ENCODE data around the gene TMEM33.
A peak's percentile ranks its signal among the peaks of the same experiment; 100 is the strongest.
"Not testable (repeated sequence)": the region's sequence is repeated elsewhere in the genome, so short reads cannot be mapped to it uniquely, and the experiment has no call there.

Gene TMEM33

GRCh38 chr4:41934901-41935651 is at the start of gene TMEM33:
TMEM33 (plus strand) TSS chr4:41935429; CDS start chr4:41935485, 56 bp downstream.
- Mint-ChIP-seq H3K27ac (peak within 1 kb of the TSS; percentile 98), H3K9me3 (ENCODE audit: low read depth) (no peaks in the 10 kb centered on the region), H3K4me1 (ENCODE audit: low read depth) (peaks cover 43% of the 10 kb centered on the region), H3K4me3 (peak within 1 kb of the TSS; percentile 99), H3K27me3 (no peaks in the 10 kb centered on the region), H3K36me3 (peaks cover 11% of the 10 kb centered on the region)

- no peak overlapping the region for H3K27ac Mint-ChIP-seq
- no peaks in the 10 kb centered on the region for H3K9me3 Mint-ChIP-seq (ENCODE audit: low read depth)
- peaks cover 17% of the 10 kb centered on the region for H3K27me3 Mint-ChIP-seq
- H3K36me3 Mint-ChIP-seq, result no peaks in the 10 kb centered on the region
- H3K4me1 Mint-ChIP-seq (ENCODE audit: low read depth), result peaks cover 9% of the 10 kb centered on the region
- no peak overlapping the region for H3K4me3 Mint-ChIP-seq
These were observed 49.8 kb upstream of the TMEM33 start for GRCh38 chr4:41885456-41885855.

GRCh38 chr4:41887277-41887676 is 48.0 kb upstream of the TMEM33 start:
- Mint-ChIP-seq H3K27me3 (peaks cover 10% of the 10 kb centered on the region), H3K4me3 (no peak overlapping the region), H3K9me3 (ENCODE audit: low read depth) (no peaks in the 10 kb centered on the region), H3K36me3 (no peaks in the 10 kb centered on the region), H3K27ac (no peak overlapping the region), H3K4me1 (ENCODE audit: low read depth) (peaks cover 2% of the 10 kb centered on the region)

GRCh38 chr4:41887821-41888686 is 47.2 kb upstream of the TMEM33 start:
- H3K4me3 Mint-ChIP-seq, result no peak overlapping the region
- H3K27me3 Mint-ChIP-seq, result peaks cover 15% of the 10 kb centered on the region
- no peaks in the 10 kb centered on the region for H3K36me3 Mint-ChIP-seq
- no peaks in the 10 kb centered on the region for H3K9me3 Mint-ChIP-seq (ENCODE audit: low read depth)
- H3K4me1 Mint-ChIP-seq (ENCODE audit: low read depth), result no peaks in the 10 kb centered on the region
- no peak overlapping the region for H3K27ac Mint-ChIP-seq

- H3K27ac Mint-ChIP-seq, result no peak overlapping the region
- no peaks in the 10 kb centered on the region for H3K4me1 Mint-ChIP-seq (ENCODE audit: low read depth)
- no peaks in the 10 kb centered on the region for H3K36me3 Mint-ChIP-seq
- H3K9me3 Mint-ChIP-seq (ENCODE audit: low read depth), result no peaks in the 10 kb centered on the region
- peaks cover 15% of the 10 kb centered on the region for H3K27me3 Mint-ChIP-seq
- H3K4me3 Mint-ChIP-seq, result no peak overlapping the region
These were observed 46.5 kb upstream of the TMEM33 start for GRCh38 chr4:41888687-41889074.

GRCh38 chr4:41889317-41889716 is 45.9 kb upstream of the TMEM33 start:
- no peak overlapping the region for H3K4me3 Mint-ChIP-seq
- no peaks in the 10 kb centered on the region for H3K9me3 Mint-ChIP-seq (ENCODE audit: low read depth)
- H3K4me1 Mint-ChIP-seq (ENCODE audit: low read depth), result no peaks in the 10 kb centered on the region
- H3K27ac Mint-ChIP-seq, result no peak overlapping the region
- H3K36me3 Mint-ChIP-seq, result no peaks in the 10 kb centered on the region
- H3K27me3 Mint-ChIP-seq, result peaks cover 17% of the 10 kb centered on the region

GRCh38 chr4:41890085-41890484 is 45.1 kb upstream of the TMEM33 start:
- no peak overlapping the region for H3K4me3 Mint-ChIP-seq
- H3K36me3 Mint-ChIP-seq, result no peaks in the 10 kb centered on the region
- peaks cover 15% of the 10 kb centered on the region for H3K27me3 Mint-ChIP-seq
- no peaks in the 10 kb centered on the region for H3K9me3 Mint-ChIP-seq (ENCODE audit: low read depth)
- H3K4me1 Mint-ChIP-seq (ENCODE audit: low read depth), result no peaks in the 10 kb centered on the region
- no peak overlapping the region for H3K27ac Mint-ChIP-seq

- Mint-ChIP-seq H3K36me3 (no peaks in the 10 kb centered on the region), H3K9me3 (ENCODE audit: low read depth) (no peaks in the 10 kb centered on the region), H3K4me1 (ENCODE audit: low read depth) (no peaks in the 10 kb centered on the region), H3K27ac (no peak overlapping the region), H3K4me3 (no peak overlapping the region), H3K27me3 (peaks cover 13% of the 10 kb centered on the region)
These were observed 38.6 kb upstream of the TMEM33 start for GRCh38 chr4:41896648-41897047.

GRCh38 chr4:41897698-41898097 is 37.5 kb upstream of the TMEM33 start:
- H3K36me3 Mint-ChIP-seq, result no peaks in the 10 kb centered on the region
- no peaks in the 10 kb centered on the region for H3K4me1 Mint-ChIP-seq (ENCODE audit: low read depth)
- no peaks in the 10 kb centered on the region for H3K9me3 Mint-ChIP-seq (ENCODE audit: low read depth)
- H3K4me3 Mint-ChIP-seq, result no peak overlapping the region
- H3K27me3 Mint-ChIP-seq, result peaks cover 9% of the 10 kb centered on the region
- H3K27ac Mint-ChIP-seq, result no peak overlapping the region

GRCh38 chr4:41909136-41909535 is 26.1 kb upstream of the TMEM33 start:
- H3K27ac Mint-ChIP-seq; H3K9me3 Mint-ChIP-seq (ENCODE audit: low read depth); H3K4me1 Mint-ChIP-seq (ENCODE audit: low read depth): not testable (repeated sequence)

GRCh38 chr4:41912546-41912945 is 22.7 kb upstream of the TMEM33 start:
- H3K27me3 Mint-ChIP-seq, result peaks cover 2% of the 10 kb centered on the region
- no peak overlapping the region for H3K27ac Mint-ChIP-seq
- no peaks in the 10 kb centered on the region for H3K9me3 Mint-ChIP-seq (ENCODE audit: low read depth)
- no peaks in the 10 kb centered on the region for H3K36me3 Mint-ChIP-seq
- H3K4me1 Mint-ChIP-seq (ENCODE audit: low read depth), result peaks cover 2% of the 10 kb centered on the region
- H3K4me3 Mint-ChIP-seq, result no peak overlapping the region

More at GRCh38 chr4:41909136-41909535, 26.1 kb upstream of the TMEM33 start:
- H3K4me3 Mint-ChIP-seq, H3K36me3 Mint-ChIP-seq: not testable (repeated sequence)
- peaks cover 12% of the 10 kb centered on the region for H3K27me3 Mint-ChIP-seq

GRCh38 chr4:41913509-41913908 is 21.7 kb upstream of the TMEM33 start:
- Mint-ChIP-seq H3K36me3 (no peaks in the 10 kb centered on the region), H3K27ac (no peak overlapping the region), H3K4me1 (ENCODE audit: low read depth) (peaks cover 2% of the 10 kb centered on the region), H3K4me3 (no peak overlapping the region), H3K9me3 (ENCODE audit: low read depth) (no peaks in the 10 kb centered on the region), H3K27me3 (peaks cover 2% of the 10 kb centered on the region)

GRCh38 chr4:41918278-41918677 is 17.0 kb upstream of the TMEM33 start:
- peaks cover 6% of the 10 kb centered on the region for H3K36me3 Mint-ChIP-seq
- peaks cover 7% of the 10 kb centered on the region for H3K27me3 Mint-ChIP-seq
- peaks cover 2% of the 10 kb centered on the region for H3K4me1 Mint-ChIP-seq (ENCODE audit: low read depth)
- no peak overlapping the region for H3K4me3 Mint-ChIP-seq
- H3K9me3 Mint-ChIP-seq (ENCODE audit: low read depth), result peaks cover 10% of the 10 kb centered on the region
- no peak overlapping the region for H3K27ac Mint-ChIP-seq

GRCh38 chr4:41920416-41920815 is 14.8 kb upstream of the TMEM33 start:
- not testable (repeated sequence) for H3K4me3 Mint-ChIP-seq; H3K27ac Mint-ChIP-seq; H3K36me3 Mint-ChIP-seq; H3K9me3 Mint-ChIP-seq (ENCODE audit: low read depth); H3K4me1 Mint-ChIP-seq (ENCODE audit: low read depth); H3K27me3 Mint-ChIP-seq

GRCh38 chr4:41921476-41921875 is 13.8 kb upstream of the TMEM33 start:
- H3K27me3 Mint-ChIP-seq, result peaks cover 6% of the 10 kb centered on the region
- H3K9me3 Mint-ChIP-seq (ENCODE audit: low read depth), result peaks cover 10% of the 10 kb centered on the region
- H3K36me3 Mint-ChIP-seq, result peaks cover 6% of the 10 kb centered on the region
- H3K4me3 Mint-ChIP-seq, result no peak overlapping the region
- no peaks in the 10 kb centered on the region for H3K4me1 Mint-ChIP-seq (ENCODE audit: low read depth)
- no peak overlapping the region for H3K27ac Mint-ChIP-seq

Measured in activated naive CD8-positive, alpha-beta T cell (primary cell).